ENCODE results near the gene CCDC102B. TPM values are rescaled to one million over a fixed set of nuclear protein-coding genes. Genes with fewer than 3 reads are reported as not detected.

The CCDC102B gene
- total RNA-seq, 6 experiments from 2014 or later, result 1.2 to 3.5 (median 2.5) TPM

DNA sequence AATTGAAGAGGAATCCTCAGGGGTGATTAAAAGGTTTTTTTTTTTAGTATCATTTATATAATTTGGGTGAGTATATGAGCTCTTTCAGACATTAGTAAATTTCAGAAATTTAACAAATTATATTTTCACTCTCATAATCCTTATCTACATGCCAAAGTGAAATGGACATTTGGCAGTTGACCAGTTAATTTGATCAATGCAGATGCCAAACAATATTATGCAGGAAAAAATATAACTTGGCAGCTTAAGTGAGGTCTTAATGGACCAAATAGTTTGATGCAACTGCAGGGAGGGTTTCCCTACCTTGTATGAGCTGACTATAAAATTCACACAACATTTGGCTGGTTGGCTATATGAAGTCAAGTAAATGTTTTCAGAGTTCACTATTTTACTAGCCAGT is 185.2 kb downstream of the CCDC102B start:
- Mint-ChIP-seq H3K4me3 (no peak overlapping the region), H3K27me3 (ENCODE audit: insufficient read depth) (no peaks in the 10 kb centered on the region), H3K4me1 (ENCODE audit: low read depth) (no peaks in the 10 kb centered on the region), H3K36me3 (ENCODE audit: low read depth) (no peaks in the 10 kb centered on the region; the same call in 1 of the 2 replicates), H3K27ac (no peak overlapping the region), H3K9me3 (peaks cover 32% of the 10 kb centered on the region; the same call in 1 of the 2 replicates)
- no peak for DNase-seq
- TF ChIP-seq, protein P1, sequence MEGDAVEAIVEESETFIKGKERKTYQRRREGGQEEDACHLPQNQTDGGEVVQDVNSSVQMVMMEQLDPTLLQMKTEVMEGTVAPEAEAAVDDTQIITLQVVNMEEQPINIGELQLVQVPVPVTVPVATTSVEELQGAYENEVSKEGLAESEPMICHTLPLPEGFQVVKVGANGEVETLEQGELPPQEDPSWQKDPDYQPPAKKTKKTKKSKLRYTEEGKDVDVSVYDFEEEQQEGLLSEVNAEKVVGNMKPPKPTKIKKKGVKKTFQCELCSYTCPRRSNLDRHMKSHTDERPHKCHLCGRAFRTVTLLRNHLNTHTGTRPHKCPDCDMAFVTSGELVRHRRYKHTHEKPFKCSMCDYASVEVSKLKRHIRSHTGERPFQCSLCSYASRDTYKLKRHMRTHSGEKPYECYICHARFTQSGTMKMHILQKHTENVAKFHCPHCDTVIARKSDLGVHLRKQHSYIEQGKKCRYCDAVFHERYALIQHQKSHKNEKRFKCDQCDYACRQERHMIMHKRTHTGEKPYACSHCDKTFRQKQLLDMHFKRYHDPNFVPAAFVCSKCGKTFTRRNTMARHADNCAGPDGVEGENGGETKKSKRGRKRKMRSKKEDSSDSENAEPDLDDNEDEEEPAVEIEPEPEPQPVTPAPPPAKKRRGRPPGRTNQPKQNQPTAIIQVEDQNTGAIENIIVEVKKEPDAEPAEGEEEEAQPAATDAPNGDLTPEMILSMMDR (IDR thresholded peaks at IDR 0.05), result no peak

DNA sequence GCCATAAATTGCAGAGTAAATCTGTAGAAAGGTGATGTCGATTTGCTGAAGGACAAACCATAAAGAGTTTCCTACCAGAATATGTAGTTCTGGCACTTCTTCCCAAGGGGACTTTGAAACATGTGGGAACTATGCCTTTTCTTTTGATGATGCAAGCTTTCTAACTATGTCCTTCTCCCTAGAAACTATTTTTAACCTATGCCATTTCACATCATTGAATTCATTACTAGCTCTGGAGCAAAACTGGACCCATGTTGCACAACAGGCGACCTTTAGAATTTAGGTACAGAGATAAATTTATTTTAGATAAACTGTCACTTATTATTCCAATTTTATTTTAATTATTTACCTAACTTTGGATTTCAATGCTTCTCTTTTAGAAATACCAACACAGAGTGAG is 186.5 kb downstream of the CCDC102B start:
- H3K27ac Mint-ChIP-seq, result no peak overlapping the region

DNA sequence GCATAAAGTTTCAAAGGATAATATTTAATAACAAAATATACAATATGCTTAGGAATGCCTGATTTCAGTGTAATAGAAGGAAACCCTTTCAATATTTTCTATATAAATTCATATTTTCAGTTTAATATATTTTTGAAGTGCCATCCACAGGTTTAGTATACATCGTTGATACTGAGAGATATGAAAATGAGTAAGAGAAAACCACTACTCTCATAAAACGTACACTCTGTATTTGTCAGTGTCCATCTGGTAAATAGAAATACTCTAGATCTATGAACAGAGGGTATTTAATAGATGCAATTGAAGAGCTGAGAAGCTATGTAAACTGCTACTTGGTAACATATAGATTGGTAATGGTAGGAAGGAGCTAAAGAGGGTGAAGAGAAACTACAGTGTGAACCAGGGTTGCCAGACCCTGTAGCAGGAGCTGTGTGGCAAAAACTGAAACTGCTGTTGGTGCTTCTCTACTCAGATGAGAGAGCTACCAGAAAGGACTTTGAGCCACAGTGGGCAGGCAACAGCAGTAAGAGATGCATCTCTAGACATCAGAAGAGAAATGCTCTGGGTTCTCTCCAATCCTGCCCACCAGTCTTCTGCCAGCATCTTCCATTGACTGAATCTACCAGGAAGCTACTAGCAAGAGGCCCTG is 187.4 kb downstream of the CCDC102B start:
- no peaks in the 10 kb centered on the region; the same call in 1 of the 2 replicates for H3K36me3 Mint-ChIP-seq (ENCODE audit: low read depth)
- TF ChIP-seq, protein P1 (IDR thresholded peaks at IDR 0.05), result no peak
- H3K4me3 Mint-ChIP-seq, result no peak overlapping the region
- H3K9me3 Mint-ChIP-seq, result peaks cover 32% of the 10 kb centered on the region; the same call in 1 of the 2 replicates
- no peak overlapping the region for H3K27ac Mint-ChIP-seq
- DNase-seq, result no peak
- H3K4me1 Mint-ChIP-seq (ENCODE audit: low read depth), result no peaks in the 10 kb centered on the region
- no peaks in the 10 kb centered on the region for H3K27me3 Mint-ChIP-seq (ENCODE audit: insufficient read depth)

More for the DNA sequence above, 186.5 kb downstream of the CCDC102B start:
- peaks cover 32% of the 10 kb centered on the region; the same call in 1 of the 2 replicates for H3K9me3 Mint-ChIP-seq
- H3K27me3 Mint-ChIP-seq (ENCODE audit: insufficient read depth), result no peaks in the 10 kb centered on the region
- H3K4me3 Mint-ChIP-seq, result no peak overlapping the region
- no peak for DNase-seq
- H3K36me3 Mint-ChIP-seq (ENCODE audit: low read depth), result no peaks in the 10 kb centered on the region; the same call in 1 of the 2 replicates
- no peaks in the 10 kb centered on the region for H3K4me1 Mint-ChIP-seq (ENCODE audit: low read depth)
- TF ChIP-seq, protein P1 (IDR thresholded peaks at IDR 0.05), result no peak

DNA sequence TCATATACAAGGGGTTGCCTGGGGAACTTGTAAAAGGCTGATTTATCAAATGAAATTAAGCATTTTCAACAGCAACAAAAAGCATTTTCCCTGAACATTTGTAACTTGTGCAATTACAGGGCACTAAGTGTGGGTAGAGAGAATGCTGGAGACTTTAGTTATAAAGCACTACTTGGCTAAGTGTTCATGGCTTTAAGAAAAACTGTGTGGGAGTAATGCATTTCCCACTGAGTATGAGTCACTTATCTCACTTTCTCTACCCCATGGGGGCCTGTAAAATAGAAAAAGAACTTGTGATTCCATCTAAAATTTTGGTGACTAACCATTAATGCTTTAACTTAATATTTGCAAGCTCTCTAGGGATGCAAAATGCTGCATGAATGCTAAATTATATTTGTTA is 193.4 kb downstream of the CCDC102B start:
- TF ChIP-seq, protein P1 (IDR thresholded peaks at IDR 0.05), result no peak
- 0 out of 2 replicates have a peak, but pooled peaks cover 4% of the 10 kb centered on the region for H3K27me3 Mint-ChIP-seq (ENCODE audit: insufficient read depth)
- H3K4me1 Mint-ChIP-seq (ENCODE audit: low read depth), result no peaks in the 10 kb centered on the region
- no peak overlapping the region for H3K4me3 Mint-ChIP-seq
- no peak for DNase-seq
- no peaks in the 10 kb centered on the region for H3K36me3 Mint-ChIP-seq (ENCODE audit: low read depth)
- peaks cover 22% of the 10 kb centered on the region; the same call in 1 of the 2 replicates for H3K9me3 Mint-ChIP-seq
- H3K27ac Mint-ChIP-seq, result no peak overlapping the region

DNA sequence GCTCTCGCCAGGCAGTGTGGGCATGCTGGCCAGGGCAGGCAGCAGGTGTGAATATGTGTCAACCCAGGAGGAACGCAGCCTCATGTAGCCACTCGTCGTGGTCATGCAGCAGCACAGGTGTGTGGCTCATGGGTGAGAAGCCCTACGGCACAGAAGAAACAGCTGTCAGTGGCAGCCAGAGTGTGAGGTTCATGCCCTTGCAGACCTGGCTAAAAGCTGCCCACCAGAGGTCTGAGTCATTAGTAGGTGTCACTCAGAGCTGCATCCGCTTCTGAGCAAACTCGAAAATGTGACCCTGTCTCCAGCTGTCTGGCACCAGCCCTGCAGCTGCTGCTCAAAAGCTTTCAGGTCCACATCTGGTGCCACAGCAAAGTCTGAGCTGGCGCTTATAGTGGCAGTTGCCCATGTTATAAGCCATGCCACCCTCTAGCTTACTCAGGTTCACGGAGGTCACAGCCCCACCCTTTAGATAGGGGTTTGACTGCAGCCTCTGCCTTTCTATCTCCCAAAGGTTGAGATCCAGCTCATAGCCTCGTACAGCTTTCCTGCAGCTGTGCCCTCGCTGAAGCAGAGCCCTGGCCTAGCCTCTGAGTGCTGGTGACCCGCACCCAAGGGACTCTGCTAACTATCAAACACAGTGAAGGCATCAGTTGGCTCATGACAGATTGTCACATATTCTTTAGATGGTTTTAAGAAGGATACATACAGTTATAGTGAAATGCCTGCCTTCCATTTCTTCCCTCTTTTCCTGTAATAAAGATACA is 195.0 kb downstream of the CCDC102B start:
- H3K27me3 Mint-ChIP-seq (ENCODE audit: insufficient read depth), result 0 out of 2 replicates have a peak, but pooled peaks cover 4% of the 10 kb centered on the region
- H3K4me1 Mint-ChIP-seq (ENCODE audit: low read depth), result no peaks in the 10 kb centered on the region
- no peak overlapping the region for H3K27ac Mint-ChIP-seq
- DNase-seq, result no peak
- H3K36me3 Mint-ChIP-seq (ENCODE audit: low read depth), result no peaks in the 10 kb centered on the region
- H3K4me3 Mint-ChIP-seq, result no peak overlapping the region
- TF ChIP-seq, protein P1 (IDR thresholded peaks at IDR 0.05), result no peak
- H3K9me3 Mint-ChIP-seq, result peaks cover 11% of the 10 kb centered on the region; the same call in 1 of the 2 replicates
